ENCODE measurements around the gene CEP19.

GRCh38 chr3:196721097-196721496 is 9.0 kb upstream of the CEP19 start:
- TF ChIP-seq RAD21 (IDR thresholded peaks at IDR 0.05; ENCODE audit: low read length) (no peak), MAZ (IDR thresholded peaks at IDR 0.05; ENCODE audit: borderline replicate concordance, low read depth, low read length) (no peak), CTCF (conservative IDR thresholded peaks at IDR 0.05; ENCODE audit: low read depth, low read length) (no peak)

All from IMR-90 (cell line).